GM12878 (cell line): ENCODE measurements around the gene C22orf31.

Experiments
- ASH2L ChIP-seq: fragments of 300-600, 200-600 bp; sonication (generic); IDR thresholded peaks from 2 replicates; pipeline ENCODE4 v1.6.1; 2017; ENCODE audit warnings: low read depth, mild to moderate bottlenecking, borderline replicate concordance
- BHLHE40 ChIP-seq, 2 experiments: fragments of 450-650 bp in 1 of 2; IDR thresholded peaks; 2 replicates each; pipeline ENCODE4 v1.6.1; 2011 to 2017; ENCODE audit warnings: low read depth in 2 of 2, borderline replicate concordance in 1 of 2, improper control_type of control experiment in 1 of 2, low read length in 1 of 2, mild to moderate bottlenecking in 1 of 2
- CEBPB ChIP-seq, 2 experiments: fragments of 150-350 bp in 1 of 2; IDR thresholded peaks; 2 replicates each; pipeline ENCODE4 v1.6.1; 2012 to 2014; ENCODE audit warnings: low read depth in 2 of 2, low read length in 2 of 2, borderline replicate concordance in 1 of 2, inconsistent platforms in 1 of 2
- EP300 ChIP-seq, 2 experiments: fragments of 150-350 bp in 1 of 2; IDR thresholded peaks; 2 replicates each; pipeline ENCODE4 v1.6.1; 2011 to 2012; ENCODE audit warnings: low read depth in 2 of 2, low read length in 2 of 2, borderline replicate concordance in 1 of 2, improper control_type of control experiment in 1 of 2, inconsistent platforms in 1 of 2; ENCODE audit not compliant: control insufficient read depth in 1 of 2
- JUND ChIP-seq: IDR thresholded peaks from 2 replicates; pipeline ENCODE4 v1.6.1; 2012; ENCODE audit warnings: low read depth, mild to moderate bottlenecking, low read length, improper control_type of control experiment, moderate library complexity
- POLR2AphosphoS5 ChIP-seq: IDR thresholded peaks from 2 replicates; pipeline ENCODE4 v1.6.1; 2011; ENCODE audit warnings: mild to moderate bottlenecking, low read length, inconsistent platforms

DNA sequence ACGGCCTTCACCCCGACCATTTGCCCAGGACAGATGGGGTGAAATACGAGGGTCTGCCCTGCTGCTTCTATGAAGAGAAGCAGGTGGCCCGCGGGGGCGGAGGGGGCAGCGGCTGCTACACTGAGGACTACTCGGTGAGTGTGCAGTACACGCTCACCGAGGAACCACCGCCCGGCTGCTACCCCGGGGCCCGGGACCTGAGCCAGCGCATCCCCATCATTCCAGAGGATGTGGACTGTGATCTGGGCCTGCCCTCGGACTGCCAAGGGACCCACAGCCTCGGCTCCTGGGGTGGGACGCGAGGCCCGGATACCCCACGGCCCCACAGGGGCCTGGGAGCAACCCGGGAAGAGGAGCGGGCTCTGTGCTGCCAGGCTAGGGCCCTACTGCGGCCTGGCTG lies 11.2 kb downstream of the C22orf31 start:
- no peak for TF ChIP-seq CEBPB (IDR thresholded peaks at IDR 0.05; ENCODE audit: borderline replicate concordance in 1 of 2, low read depth in 2 of 2, low read length in 2 of 2)
- TF ChIP-seq BHLHE40 (IDR thresholded peaks at IDR 0.05; ENCODE audit: borderline replicate concordance in 1 of 2, low read depth in 2 of 2, low read length in 1 of 2), result no peak
- TF ChIP-seq POLR2AphosphoS5, result no peak
- no peak for TF ChIP-seq JUND
- TF ChIP-seq EP300 (IDR thresholded peaks at IDR 0.05; ENCODE audit: borderline replicate concordance in 1 of 2, control insufficient read depth in 1 of 2, low read depth in 2 of 2, low read length in 2 of 2), result no peak
- no peak for TF ChIP-seq ASH2L
